Measurements from ENCODE around the gene RBM17. TPM values are rescaled to one million over a fixed set of nuclear protein-coding genes. Genes with fewer than 3 reads are reported as not detected.

RBM17 gene
- total RNA-seq, 1 experiment from 2014 or later = 160 TPM

- no peak for TF ChIP-seq AFF4 (CRISPR knock-in tag; IDR thresholded peaks at IDR 0.05; ENCODE audit: borderline replicate concordance)
Observed at GRCh38 chr10:6135039-6135438, 46.2 kb downstream of the RBM17 start (continued).

GRCh38 chr10:6135589-6136168 is 46.8 kb downstream of the RBM17 start:
- Mint-ChIP-seq H3K27ac (no peak overlapping the region), H3K4me1 (peaks cover 23% of the 10 kb centered on the region), H3K4me3 (no peak overlapping the region), H3K9me3 (no peaks in the 10 kb centered on the region), H3K36me3 (no peaks in the 10 kb centered on the region), H3K27me3 (ENCODE audit: low read depth) (peaks cover 5% of the 10 kb centered on the region)
- POLR2A ChIA-PET = interaction anchor here (1.9 kb wide), 1 partner anchor 67 kb away, joined by 6 read pairs; the partner anchor contains the start of gene PFKFB3
- DNase-seq (ENCODE audit: low spot score) = no peak
- CTCF ChIA-PET = interaction anchor here (1.1 to 2.3 kb wide), 5 partner anchors 15 to 67 kb away, joined by 3 to 14 read pairs (median 6); partner anchors contain the start of gene PFKFB3
- TF ChIP-seq IRF2 (CRISPR knock-in tag; IDR thresholded peaks at IDR 0.05; ENCODE audit: borderline replicate concordance, low read depth) = no peak
- TF ChIP-seq ZNF512 (CRISPR knock-in tag; IDR thresholded peaks at IDR 0.05; ENCODE audit: borderline replicate concordance) = no peak
- no peak for TF ChIP-seq ZNF396 (CRISPR knock-in tag; IDR thresholded peaks at IDR 0.05; ENCODE audit: borderline replicate concordance)
- no peak for TF ChIP-seq ZNF671 (CRISPR knock-in tag; IDR thresholded peaks at IDR 0.05)
- no peak for TF ChIP-seq ZNF425 (CRISPR knock-in tag; conservative IDR thresholded peaks at IDR 0.05)
- TF ChIP-seq NFATC4 (CRISPR knock-in tag; IDR thresholded peaks at IDR 0.05) = no peak
- no peak for TF ChIP-seq NFYB (CRISPR knock-in tag; conservative IDR thresholded peaks at IDR 0.05; ENCODE audit: low read depth)
- no peak for TF ChIP-seq MXD4 (CRISPR knock-in tag; IDR thresholded peaks at IDR 0.05; ENCODE audit: borderline replicate concordance)
- TF ChIP-seq ATF1 (CRISPR knock-in tag; IDR thresholded peaks at IDR 0.05) = no peak
- TF ChIP-seq ZNF219 (CRISPR knock-in tag; IDR thresholded peaks at IDR 0.05; ENCODE audit: borderline replicate concordance) = no peak
- no peak for TF ChIP-seq CREB1 (CRISPR knock-in tag; IDR thresholded peaks at IDR 0.05)
- TF ChIP-seq RELA (CRISPR knock-in tag; IDR thresholded peaks at IDR 0.05; ENCODE audit: borderline replicate concordance) = no peak
- no peak for TF ChIP-seq USF1 (CRISPR knock-in tag; IDR thresholded peaks at IDR 0.05)
- no peak for TF ChIP-seq ZNF317 (CRISPR knock-in tag; IDR thresholded peaks at IDR 0.05; ENCODE audit: borderline replicate concordance, low read depth)
- no peak for TF ChIP-seq ZNF281 (CRISPR knock-in tag; IDR thresholded peaks at IDR 0.05)
- no peak for ATAC-seq
